Measurements from ENCODE around the gene ARHGAP21. TPM values are rescaled to one million over a fixed set of nuclear protein-coding genes. Genes with fewer than 3 reads are reported as not detected.
A peak's percentile ranks its signal among the peaks of the same experiment; 100 is the strongest.
"Not testable (repeated sequence)": the region's sequence is repeated elsewhere in the genome, so short reads cannot be mapped to it uniquely, and the experiment has no call there.

The ARHGAP21 gene
- 10 to 100 TPM; 18.8 to 19.8 TPM for total RNA-seq

GRCh38 chr10:24723788-24724380 lies at the start of gene ARHGAP21:
ARHGAP21 (minus strand) TSS chr10:24723887; CDS start chr10:24721899, 1,988 bp downstream.
- ChIA-PET CTCF (interaction anchor here (0.6 to 1.5 kb wide), 6 partner anchors 13 to 357 kb away, joined by 3 to 4 read pairs (median 3); no protein-coding TSS in a partner anchor), POLR2A (interaction anchor here (0.6 to 1.9 kb wide), 3 partner anchors 143 to 292 kb away, joined by 3 to 8 read pairs (median 5); partner anchors contain the start of genes ENKUR and THNSL1)
- DNase-seq (peak; percentile 50), ATAC-seq (peak; percentile 10)
- TF ChIP-seq CTCF (IDR thresholded peaks at IDR 0.05) = peak; percentile 21
- intact Hi-C loops (cut with micrococcal nuclease) = loop anchor here (5.0 to 10.0 kb wide), 2 partner anchors 82 to 291 kb away; partner anchors contain the start of genes ENKUR and THNSL1
- Mint-ChIP-seq H3K4me1 (ENCODE audit: low read depth) (peaks cover 27% of the 10 kb centered on the region), H3K9me3 (no peaks in the 10 kb centered on the region), H3K27ac (peak within 1 kb of the TSS; percentile 91), H3K4me3 (peak within 1 kb of the TSS; percentile 87), H3K27me3 (no peaks in the 10 kb centered on the region), H3K36me3 (ENCODE audit: low read depth) (peaks cover 2% of the 10 kb centered on the region)

- DNase-seq (no peak), ATAC-seq (no peak)
- ChIA-PET CTCF (no interaction called here), POLR2A (no interaction called here)
- H3K27me3 Mint-ChIP-seq = no peaks in the 10 kb centered on the region
- no peak for TF ChIP-seq CTCF (IDR thresholded peaks at IDR 0.05)
- no peaks in the 10 kb centered on the region for H3K36me3 Mint-ChIP-seq (ENCODE audit: low read depth)
- intact Hi-C loops (cut with micrococcal nuclease) = no loop called here
- peaks cover 12% of the 10 kb centered on the region for H3K4me1 Mint-ChIP-seq (ENCODE audit: low read depth)
- no peak overlapping the region for H3K4me3 Mint-ChIP-seq
- H3K27ac Mint-ChIP-seq = no peak overlapping the region
- H3K9me3 Mint-ChIP-seq = no peaks in the 10 kb centered on the region
Observed at GRCh38 chr10:24771943-24772694, 48.4 kb upstream of the ARHGAP21 start.

- ATAC-seq; H3K4me1 Mint-ChIP-seq (ENCODE audit: low read depth); H3K27ac Mint-ChIP-seq; H3K27me3 Mint-ChIP-seq; H3K36me3 Mint-ChIP-seq (ENCODE audit: low read depth); DNase-seq; intact Hi-C loops (cut with micrococcal nuclease); H3K4me3 Mint-ChIP-seq; CTCF ChIA-PET; POLR2A ChIA-PET: not testable (repeated sequence)
- H3K9me3 Mint-ChIP-seq = peaks cover 12% of the 10 kb centered on the region
Observed at GRCh38 chr10:24764991-24765390, 41.3 kb upstream of the ARHGAP21 start.

- no peak for ATAC-seq
Observed at GRCh38 chr10:24762966-24763623, 39.4 kb upstream of the ARHGAP21 start.

More at GRCh38 chr10:24762966-24763623, 39.4 kb upstream of the ARHGAP21 start:
- ChIA-PET POLR2A (no interaction called here), CTCF (interaction anchor here (1.4 kb wide), 1 partner anchor 12 kb away, joined by 5 read pairs; no protein-coding TSS in a partner anchor)
- H3K27me3 Mint-ChIP-seq = no peaks in the 10 kb centered on the region
- H3K9me3 Mint-ChIP-seq = peaks cover 12% of the 10 kb centered on the region
- no peaks in the 10 kb centered on the region for H3K36me3 Mint-ChIP-seq (ENCODE audit: low read depth)
- TF ChIP-seq CTCF (IDR thresholded peaks at IDR 0.05) = no peak
- no peaks in the 10 kb centered on the region for H3K4me1 Mint-ChIP-seq (ENCODE audit: low read depth)
- H3K27ac Mint-ChIP-seq = no peak overlapping the region
- no peak overlapping the region for H3K4me3 Mint-ChIP-seq
- no peak for DNase-seq
- intact Hi-C loops (cut with micrococcal nuclease) = no loop called here
